KMS-11 (cell line): Measurements from ENCODE around the gene NME8.
A peak's percentile ranks its signal among the peaks of the same experiment; 100 is the strongest.

Experiments
- H2AFZ ChIP-seq: fragments of 200-600 bp; sonication (generic); 2 replicates; pipeline ENCODE4 v1.6.1; 2016; ENCODE audit warnings: antibody characterized with exemption, mixed run types, low read depth
- H3K27ac ChIP-seq: fragments of 200-600 bp; sonication (generic); 2 replicates; pipeline ENCODE4 v1.6.1; 2016; ENCODE audit warnings: mild to moderate bottlenecking, mixed run types
- H3K27me3 ChIP-seq: fragments of 200-600 bp; sonication (generic); 2 replicates; pipeline ENCODE4 v1.6.1; 2017; ENCODE audit warnings: mild to moderate bottlenecking, low read depth, mixed run types, moderate library complexity; ENCODE audit not compliant: insufficient read depth
- H3K36me3 ChIP-seq: fragments of 200-600 bp; sonication (generic); 2 replicates; pipeline ENCODE4 v1.6.1; 2017; ENCODE audit warnings: mild to moderate bottlenecking, mixed run types; ENCODE audit not compliant: insufficient read depth
- H3K4me1 ChIP-seq: fragments of 200-600 bp; sonication (generic); 2 replicates; pipeline ENCODE4 v1.6.1; 2016; ENCODE audit warnings: mild to moderate bottlenecking, low read depth, mixed run types; ENCODE audit not compliant: poor library complexity, severe bottlenecking
- H3K4me2 ChIP-seq: fragments of 200-600 bp; sonication (generic); 2 replicates; pipeline ENCODE4 v1.7.0; 2016; ENCODE audit warnings: mild to moderate bottlenecking, mixed run types
- H3K4me3 ChIP-seq: fragments of 200-600 bp; sonication (generic); IDR thresholded peaks from 2 replicates; pipeline ENCODE4 v1.6.1; 2017; ENCODE audit warnings: low read depth, low read length, mixed read lengths; ENCODE audit not compliant: insufficient read depth
- H3K79me2 ChIP-seq: fragments of 200-600 bp; sonication (generic); 2 replicates; pipeline ENCODE4 v1.6.1; 2016; ENCODE audit warnings: low read depth, mixed run types; ENCODE audit not compliant: insufficient read depth
- H3K9ac ChIP-seq: fragments of 200-600 bp; sonication (generic); 2 replicates; pipeline ENCODE4 v1.6.1; 2016; ENCODE audit warnings: mild to moderate bottlenecking, mixed run types
- H4K20me1 ChIP-seq: fragments of 200-600 bp; sonication (generic); 2 replicates; pipeline ENCODE4 v1.6.1; 2016; ENCODE audit warnings: mild to moderate bottlenecking, mixed run types; ENCODE audit not compliant: insufficient read depth
- TF ChIP-seq, protein P1 (sequence below): fragments of 200-600 bp; sonication (generic); conservative IDR thresholded peaks from 2 replicates; pipeline ENCODE4 v1.6.1; 2017; ENCODE audit warnings: low read depth, mild to moderate bottlenecking, antibody characterized with exemption, low read length, moderate library complexity, mixed read lengths

The NME8 gene

DNA sequence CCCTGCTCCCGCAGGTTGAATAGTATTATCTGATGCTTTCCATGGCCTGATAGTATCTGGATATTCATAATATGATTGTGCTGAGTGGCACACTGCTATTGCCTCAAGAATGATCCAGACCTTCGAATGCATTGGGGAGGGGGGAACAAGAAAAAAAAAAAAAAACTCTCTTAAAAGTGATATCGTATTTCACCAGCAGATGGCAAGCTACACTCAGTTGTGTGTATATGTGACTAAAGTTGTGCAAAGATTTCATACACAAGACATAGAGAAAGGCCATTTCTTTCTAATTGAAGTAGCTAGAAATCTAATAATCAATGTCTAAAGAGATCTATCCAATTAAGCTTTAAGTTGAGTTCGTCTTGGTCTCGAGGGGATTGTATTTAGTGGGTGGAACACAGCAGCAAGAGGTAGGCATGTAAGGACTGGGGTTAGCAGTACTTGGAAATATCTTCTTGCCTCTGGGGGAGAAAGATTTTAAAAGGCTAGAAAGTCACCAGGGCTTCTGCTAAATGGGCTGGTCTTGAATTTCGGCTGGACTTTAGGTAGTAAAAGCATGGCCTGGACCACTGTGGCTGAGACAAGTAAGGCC is 52.9 kb downstream of the NME8 start:
- H2AFZ ChIP-seq, result no peak overlapping the region
- H3K4me1 ChIP-seq, result peaks cover 3% of the 10 kb centered on the region
- TF ChIP-seq, protein P1, sequence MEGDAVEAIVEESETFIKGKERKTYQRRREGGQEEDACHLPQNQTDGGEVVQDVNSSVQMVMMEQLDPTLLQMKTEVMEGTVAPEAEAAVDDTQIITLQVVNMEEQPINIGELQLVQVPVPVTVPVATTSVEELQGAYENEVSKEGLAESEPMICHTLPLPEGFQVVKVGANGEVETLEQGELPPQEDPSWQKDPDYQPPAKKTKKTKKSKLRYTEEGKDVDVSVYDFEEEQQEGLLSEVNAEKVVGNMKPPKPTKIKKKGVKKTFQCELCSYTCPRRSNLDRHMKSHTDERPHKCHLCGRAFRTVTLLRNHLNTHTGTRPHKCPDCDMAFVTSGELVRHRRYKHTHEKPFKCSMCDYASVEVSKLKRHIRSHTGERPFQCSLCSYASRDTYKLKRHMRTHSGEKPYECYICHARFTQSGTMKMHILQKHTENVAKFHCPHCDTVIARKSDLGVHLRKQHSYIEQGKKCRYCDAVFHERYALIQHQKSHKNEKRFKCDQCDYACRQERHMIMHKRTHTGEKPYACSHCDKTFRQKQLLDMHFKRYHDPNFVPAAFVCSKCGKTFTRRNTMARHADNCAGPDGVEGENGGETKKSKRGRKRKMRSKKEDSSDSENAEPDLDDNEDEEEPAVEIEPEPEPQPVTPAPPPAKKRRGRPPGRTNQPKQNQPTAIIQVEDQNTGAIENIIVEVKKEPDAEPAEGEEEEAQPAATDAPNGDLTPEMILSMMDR, result peak; percentile 92
- no peak overlapping the region for H3K9ac ChIP-seq
- H4K20me1 ChIP-seq, result no peaks in the 10 kb centered on the region
- no peaks in the 10 kb centered on the region for H3K36me3 ChIP-seq
- no peak overlapping the region for H3K4me3 ChIP-seq
- H3K27me3 ChIP-seq, result no peaks in the 10 kb centered on the region
- no peak overlapping the region for H3K4me2 ChIP-seq
- no peak overlapping the region for H3K27ac ChIP-seq
- H3K79me2 ChIP-seq, result no peaks in the 10 kb centered on the region

DNA sequence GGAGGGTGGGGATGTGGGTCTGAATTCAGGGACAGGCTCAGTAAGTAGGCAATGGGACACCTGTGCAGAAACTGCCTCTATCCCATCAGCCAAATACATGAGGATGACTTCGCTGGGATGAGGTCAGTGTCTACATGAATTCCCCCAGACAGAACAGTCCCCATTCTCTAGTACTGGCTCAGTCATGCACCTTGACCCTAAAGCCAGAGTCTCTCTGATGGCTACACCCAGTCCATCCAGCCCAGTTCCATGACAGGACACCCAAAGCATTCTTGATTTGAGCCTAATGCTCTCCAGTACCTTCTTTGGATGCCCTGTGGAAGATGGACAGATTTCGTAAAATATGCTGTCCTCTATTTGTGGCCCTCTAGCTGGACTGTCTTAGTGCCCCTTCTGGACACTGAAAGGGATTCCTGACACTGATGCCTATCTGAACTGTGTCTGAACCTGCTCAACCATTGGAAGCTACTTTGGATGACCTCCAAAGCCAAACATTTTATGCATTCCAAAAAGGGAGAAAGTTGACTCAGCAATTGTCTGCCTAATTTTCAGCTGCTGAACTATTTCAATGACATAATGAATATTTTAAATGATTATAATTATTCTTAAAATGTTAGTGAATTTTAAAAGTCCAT is 53.6 kb downstream of the NME8 start:
- Histone ChIP-seq H3K4me3 (no peak overlapping the region), H3K27ac (no peak overlapping the region), H3K4me1 (peaks cover 3% of the 10 kb centered on the region), H4K20me1 (no peaks in the 10 kb centered on the region), H3K27me3 (no peaks in the 10 kb centered on the region), H3K36me3 (no peaks in the 10 kb centered on the region), H3K9ac (no peak overlapping the region), H3K79me2 (no peaks in the 10 kb centered on the region), H2AFZ (no peak overlapping the region), H3K4me2 (no peak overlapping the region)
- TF ChIP-seq, protein P1, result no peak

DNA sequence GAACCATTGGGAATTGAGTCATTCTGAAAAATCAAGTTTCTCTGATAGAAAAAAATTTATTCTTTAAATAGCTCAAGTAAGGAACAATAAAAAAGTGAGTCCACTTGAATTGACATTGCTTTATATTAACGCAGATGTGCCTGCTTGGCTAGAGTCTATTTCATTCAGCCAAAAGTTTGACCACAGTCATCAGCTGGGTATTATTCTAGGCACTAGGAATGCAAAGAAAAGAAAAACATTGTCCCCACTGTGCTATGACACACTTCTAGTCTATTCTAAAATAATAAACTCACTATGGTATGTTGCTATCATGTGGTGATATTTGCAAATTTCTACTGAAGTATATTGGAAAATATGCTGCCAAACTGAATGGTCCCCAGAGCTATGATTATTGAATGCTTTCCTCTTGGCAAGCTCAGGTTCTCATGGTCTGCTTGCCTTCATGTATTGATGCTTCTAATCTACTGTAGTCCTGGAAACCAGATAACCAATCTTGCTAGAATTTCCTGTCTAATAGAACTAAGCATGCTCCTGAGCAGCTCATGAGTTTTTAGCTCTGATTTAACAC is 59.9 kb downstream of the NME8 start:
- Histone ChIP-seq H3K27me3 (no peaks in the 10 kb centered on the region), H4K20me1 (no peaks in the 10 kb centered on the region), H2AFZ (no peak overlapping the region), H3K36me3 (no peaks in the 10 kb centered on the region), H3K4me3 (no peak overlapping the region), H3K27ac (no peak overlapping the region), H3K4me1 (peaks cover 11% of the 10 kb centered on the region), H3K9ac (no peak overlapping the region), H3K79me2 (no peaks in the 10 kb centered on the region), H3K4me2 (no peak overlapping the region)
- TF ChIP-seq, protein P1, result no peak

DNA sequence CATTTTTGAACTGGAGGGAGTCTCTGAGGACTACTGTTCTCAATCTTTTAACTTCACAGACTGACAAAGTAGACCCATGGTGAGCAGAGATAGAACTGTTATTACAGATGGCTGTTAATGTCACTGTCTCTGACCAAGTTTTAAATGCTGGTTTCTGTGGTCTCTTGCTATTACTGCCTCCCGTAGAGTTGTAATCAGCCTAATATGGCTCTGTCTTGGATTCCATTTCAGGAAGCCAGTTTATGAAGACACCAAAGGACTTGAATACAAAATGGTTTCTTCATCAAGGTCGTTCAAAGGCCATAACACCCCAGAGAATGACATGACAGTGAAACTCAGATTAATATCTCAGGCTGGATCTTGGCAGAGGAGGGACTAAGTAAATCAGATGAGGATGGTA is 64.4 kb downstream of the NME8 start:
- Histone ChIP-seq H3K79me2 (no peaks in the 10 kb centered on the region), H3K9ac (no peak overlapping the region), H3K4me2 (peak overlapping the region; percentile 21; the same call in 1 of the 2 replicates), H2AFZ (peak overlapping the region; percentile 59), H3K4me3 (no peak overlapping the region), H3K4me1 (peaks cover 27% of the 10 kb centered on the region), H3K27me3 (no peaks in the 10 kb centered on the region), H4K20me1 (no peaks in the 10 kb centered on the region), H3K27ac (peak overlapping the region; percentile 22; the same call in 1 of the 2 replicates), H3K36me3 (no peaks in the 10 kb centered on the region)
- TF ChIP-seq, protein P1, result no peak
